ENCODE data around the gene FAT1. TPM values are rescaled to one million over a fixed set of nuclear protein-coding genes. Genes with fewer than 3 reads are reported as not detected.

The FAT1 gene
- total and polyA plus RNA-seq, 9 of the 15 experiments (the other 6 are each of a cell fraction or from before 2014, with no cell fraction given), result 6.0 to 38.4 (median 21.4) TPM

- TF ChIP-seq ZNF318 (IDR thresholded peaks at IDR 0.05; ENCODE audit: borderline replicate concordance in 1 of 2, low read depth in 1 of 2), result no peak
- TF ChIP-seq CREM (IDR thresholded peaks at IDR 0.05; ENCODE audit: low read depth), result peak; percentile 17; the same call in 1 of the 2 replicates
- TF ChIP-seq STAG1 (CRISPR knock-in tag; IDR thresholded peaks at IDR 0.05; ENCODE audit: borderline replicate concordance), result peak; percentile 68; the same call in 1 of the 2 replicates
- TF ChIP-seq ARID2 (IDR thresholded peaks at IDR 0.05), result no peak
Measured at GRCh38 chr4:186725469-186726425, 2.1 kb upstream of the FAT1 start (continued).
